ENCODE data around the gene SLC16A12.
A peak's percentile ranks its signal among the peaks of the same experiment; 100 is the strongest.

SLC16A12 gene

DNA sequence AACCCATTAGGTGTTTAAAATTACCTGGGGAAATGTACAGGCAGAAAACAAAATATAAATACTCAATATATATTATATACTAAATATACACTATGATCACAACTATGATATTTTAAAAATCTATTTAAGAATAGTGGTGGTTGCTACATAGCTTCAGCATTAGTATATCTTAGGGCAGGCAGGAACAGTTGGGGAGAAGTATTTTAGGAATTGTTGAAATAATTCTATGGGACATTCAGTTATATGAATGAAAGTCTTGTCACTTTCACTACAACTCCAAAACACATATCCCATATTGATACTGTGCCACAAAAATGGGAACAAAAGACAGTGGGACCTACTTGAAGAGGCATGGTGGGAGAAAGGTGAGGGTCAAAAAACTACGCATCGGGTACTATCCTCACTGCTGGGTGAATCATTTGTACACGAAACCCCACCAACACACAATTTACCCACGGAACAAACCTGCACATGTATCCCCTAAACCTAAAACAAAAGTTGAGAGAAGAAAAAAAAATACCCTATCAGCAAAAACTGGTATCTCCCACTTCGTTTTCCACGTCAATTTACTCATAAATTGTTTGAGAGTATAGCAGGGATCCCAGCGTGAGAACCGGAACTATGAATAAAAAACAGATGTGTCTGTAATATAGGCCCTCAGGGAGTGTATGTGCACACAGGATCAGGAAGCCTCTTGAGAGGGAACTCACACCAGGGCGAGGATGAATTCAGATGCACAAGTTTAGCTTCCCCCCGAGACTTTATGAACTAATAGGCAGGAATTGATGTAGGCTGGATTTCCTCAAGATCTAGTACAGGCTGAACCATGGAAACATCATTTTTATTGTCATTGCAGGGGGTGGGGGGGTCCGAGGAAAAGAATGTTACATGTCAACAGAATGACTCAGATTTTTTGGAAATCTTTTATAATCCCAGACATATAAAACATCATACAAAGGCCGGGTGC, 16.2 kb downstream of the SLC16A12 start:
- Histone ChIP-seq H3K27me3 (replicated peaks) (no peaks in the 10 kb centered on the region), H3K36me3 (replicated peaks) (no peaks in the 10 kb centered on the region), H3K4me3 (ENCODE audit: low read depth, low read length) (no peak overlapping the region), H3K27ac (peak overlapping the region; percentile 95)
- in situ Hi-C loops (cut with HindIII; ENCODE audit: low pct_ligation_motif_present, low sequenced_read_pairs): no loop called here
- TF ChIP-seq CTCF (IDR thresholded peaks at IDR 0.05; ENCODE audit: low read depth, low read length, missing control alignments): no peak
- peak; percentile 91 for DNase-seq

GRCh38 chr10:89518108-89518507, 17.3 kb downstream of the SLC16A12 start:
- H3K27ac ChIP-seq: peak overlapping the region; percentile 95
- H3K36me3 ChIP-seq (replicated peaks): no peaks in the 10 kb centered on the region
- TF ChIP-seq CTCF (IDR thresholded peaks at IDR 0.05; ENCODE audit: low read depth, low read length, missing control alignments): no peak
- in situ Hi-C loops (cut with HindIII; ENCODE audit: low pct_ligation_motif_present, low sequenced_read_pairs): no loop called here
- DNase-seq: no peak
- H3K4me3 ChIP-seq (ENCODE audit: low read depth, low read length): no peak overlapping the region
- H3K27me3 ChIP-seq (replicated peaks): no peaks in the 10 kb centered on the region

DNA sequence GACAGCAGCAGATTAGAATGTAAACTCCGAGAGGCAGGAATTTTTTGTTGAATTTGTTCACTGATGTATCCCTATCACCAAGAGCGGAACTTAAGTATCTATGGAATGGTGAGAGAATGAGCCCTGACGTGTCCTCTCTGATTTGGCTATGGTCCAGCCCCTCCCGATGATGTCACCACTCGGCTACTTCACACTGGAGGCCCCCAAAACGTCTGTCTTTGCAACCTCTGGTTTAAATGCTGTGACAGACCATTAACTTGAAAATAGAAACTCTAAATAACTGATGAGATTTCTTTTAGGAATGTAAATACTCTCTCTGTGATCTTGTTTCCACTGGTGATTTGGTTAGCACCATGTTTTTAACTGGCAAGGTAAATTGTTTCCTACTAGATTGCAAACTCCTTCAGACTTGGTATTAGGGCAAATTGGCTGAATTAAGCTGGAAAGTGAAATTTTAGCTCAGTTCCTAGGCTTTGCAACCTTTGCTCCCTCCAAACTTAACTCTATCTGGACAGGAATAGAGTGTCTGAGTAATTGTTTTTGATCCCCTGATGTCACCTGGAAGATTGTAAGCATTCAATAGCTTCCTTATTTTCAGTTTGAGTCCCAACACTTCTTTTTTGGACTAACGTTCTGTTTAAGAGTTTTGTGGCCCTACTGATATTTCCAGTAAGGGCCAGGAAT, 19.1 kb downstream of the SLC16A12 start:
- Histone ChIP-seq H3K4me3 (ENCODE audit: low read depth, low read length) (peak overlapping the region; percentile 29), H3K36me3 (replicated peaks) (no peaks in the 10 kb centered on the region), H3K27ac (peak overlapping the region; percentile 99), H3K27me3 (replicated peaks) (no peaks in the 10 kb centered on the region)
- in situ Hi-C loops (cut with HindIII; ENCODE audit: low pct_ligation_motif_present, low sequenced_read_pairs): no loop called here
- peak; percentile 99 for DNase-seq
- TF ChIP-seq CTCF (IDR thresholded peaks at IDR 0.05; ENCODE audit: low read depth, low read length, missing control alignments): no peak

DNA sequence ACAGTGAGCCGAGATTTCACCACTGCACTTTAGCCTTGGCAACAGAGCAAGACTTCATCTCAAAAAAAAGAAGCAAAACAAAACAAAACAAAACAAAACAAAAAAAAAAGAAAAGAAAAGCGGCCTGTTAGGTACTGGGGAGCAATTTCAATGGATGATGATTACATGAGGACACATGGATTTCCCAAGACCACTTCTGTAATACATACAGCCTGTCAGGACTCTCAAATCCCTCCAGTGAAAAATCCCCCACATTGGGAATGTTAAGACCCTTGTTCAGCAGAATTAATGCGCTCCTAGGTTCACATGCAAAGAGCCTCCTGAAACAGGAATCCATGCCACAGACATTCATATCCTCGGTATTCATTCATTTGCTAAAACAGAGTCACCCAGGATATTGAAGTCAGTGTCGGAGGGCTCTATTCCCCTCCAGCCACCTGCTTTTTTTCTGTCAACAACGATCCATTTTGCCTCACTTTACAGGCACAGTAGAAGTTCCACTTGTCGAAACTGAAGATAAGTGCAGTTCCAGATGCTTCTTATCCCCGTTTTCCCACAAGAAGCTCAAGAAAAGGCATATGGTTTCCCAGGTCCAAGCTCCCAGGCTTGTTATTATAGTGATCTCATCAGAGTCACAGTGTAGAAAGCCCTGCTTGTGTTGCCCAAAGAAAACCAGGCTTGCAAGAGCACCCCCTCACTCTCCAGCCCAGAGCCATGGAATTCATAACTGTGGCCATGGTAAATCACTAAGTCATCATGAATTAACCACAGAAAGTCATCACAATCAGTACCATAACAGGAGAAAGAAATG, 20.2 kb downstream of the SLC16A12 start:
- in situ Hi-C loops (cut with HindIII; ENCODE audit: low pct_ligation_motif_present, low sequenced_read_pairs): no loop called here
- TF ChIP-seq CTCF (IDR thresholded peaks at IDR 0.05; ENCODE audit: low read depth, low read length, missing control alignments): no peak
- DNase-seq: peak; percentile 99
- Histone ChIP-seq H3K27me3 (replicated peaks) (no peaks in the 10 kb centered on the region), H3K4me3 (ENCODE audit: low read depth, low read length) (peak overlapping the region; percentile 29), H3K36me3 (replicated peaks) (no peaks in the 10 kb centered on the region), H3K27ac (peak overlapping the region; percentile 99)

DNA sequence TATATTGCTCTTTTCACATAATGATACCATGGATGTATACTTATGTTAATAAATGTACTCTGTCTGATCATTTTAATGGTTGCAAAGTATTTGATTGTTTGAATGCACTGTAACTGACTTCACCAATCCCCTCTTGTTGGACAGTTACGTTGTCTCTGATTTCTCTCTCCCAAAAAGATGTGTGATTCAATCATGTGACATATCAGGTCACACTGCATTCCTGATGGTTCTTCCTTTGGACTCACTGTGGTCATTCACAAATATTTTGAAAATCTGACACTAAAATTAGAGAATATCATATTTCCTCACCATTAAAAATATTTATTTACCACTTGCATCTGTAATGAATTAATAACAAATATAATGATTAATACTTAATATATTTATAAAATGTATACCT, 22.2 kb downstream of the SLC16A12 start:
- in situ Hi-C loops (cut with HindIII; ENCODE audit: low pct_ligation_motif_present, low sequenced_read_pairs): no loop called here

More for the DNA sequence above, 22.2 kb downstream of the SLC16A12 start:
- DNase-seq: no peak
- TF ChIP-seq CTCF (IDR thresholded peaks at IDR 0.05; ENCODE audit: low read depth, low read length, missing control alignments): no peak
- H3K27ac ChIP-seq: no peak overlapping the region
- H3K36me3 ChIP-seq (replicated peaks): no peaks in the 10 kb centered on the region
- H3K27me3 ChIP-seq (replicated peaks): no peaks in the 10 kb centered on the region
- H3K4me3 ChIP-seq (ENCODE audit: low read depth, low read length): no peak overlapping the region

All from brain microvascular endothelial cell (primary cell).